ENCODE results near the gene CXCL16.
"Not testable (repeated sequence)": the region's sequence is repeated elsewhere in the genome, so short reads cannot be mapped to it uniquely, and the experiment has no call there.

CXCL16 gene

GRCh38 chr17:4719684-4720221, 20.0 kb downstream of the CXCL16 start:
- DNase-seq: no peak

- no peak for DNase-seq
Measured at GRCh38 chr17:4719146-4719545, 20.6 kb downstream of the CXCL16 start.

GRCh38 chr17:4718276-4718675, 21.5 kb downstream of the CXCL16 start:
- no peak for DNase-seq

- DNase-seq: no peak
Measured at GRCh38 chr17:4717791-4718190, 21.9 kb downstream of the CXCL16 start.

GRCh38 chr17:4716081-4716480, 23.6 kb downstream of the CXCL16 start:
- DNase-seq: no peak

GRCh38 chr17:4715063-4715744, 24.5 kb downstream of the CXCL16 start:
- DNase-seq: no peak

GRCh38 chr17:4714340-4715062, 25.2 kb downstream of the CXCL16 start:
- not testable (repeated sequence) for DNase-seq

- no peak for DNase-seq
Measured at GRCh38 chr17:4712526-4712925, 27.2 kb downstream of the CXCL16 start.

- DNase-seq: no peak
Measured at GRCh38 chr17:4711661-4712181, 28.0 kb downstream of the CXCL16 start.

- DNase-seq: no peak
Measured at GRCh38 chr17:4710693-4711634, 28.8 kb downstream of the CXCL16 start.

- DNase-seq: peak; percentile 89
Measured at GRCh38 chr17:4709794-4710692, 29.7 kb downstream of the CXCL16 start, which contains the start of gene ARRB2. Gene ARRB2, plus strand, starts transcription at chr17:4710632. Its CDS starts 90 bp downstream, at chr17:4710722.

GRCh38 chr17:4708436-4708835, 31.3 kb downstream of the CXCL16 start:
- no peak for DNase-seq

- no peak for DNase-seq
Measured at GRCh38 chr17:4706121-4706520, 33.6 kb downstream of the CXCL16 start.

- no peak for DNase-seq
Measured at GRCh38 chr17:4704991-4705390, 34.7 kb downstream of the CXCL16 start.

- not testable (repeated sequence) for DNase-seq
Measured at GRCh38 chr17:4704574-4704907, 35.2 kb downstream of the CXCL16 start.

GRCh38 chr17:4703330-4703691, 36.4 kb downstream of the CXCL16 start:
- DNase-seq: no peak

GRCh38 chr17:4701116-4701515, 38.6 kb downstream of the CXCL16 start:
- no peak for DNase-seq

- not testable (repeated sequence) for DNase-seq
Measured at GRCh38 chr17:4699401-4700056, 40.2 kb downstream of the CXCL16 start.

GRCh38 chr17:4696437-4696805, 43.3 kb downstream of the CXCL16 start:
- no peak for DNase-seq

- DNase-seq: no peak
Measured at GRCh38 chr17:4693416-4693815, 46.3 kb downstream of the CXCL16 start.

- DNase-seq: no peak
Measured at GRCh38 chr17:4691686-4692085, 48.0 kb downstream of the CXCL16 start.
